ENCODE data around the gene TNNI3.
"Not testable (repeated sequence)": the region's sequence is repeated elsewhere in the genome, so short reads cannot be mapped to it uniquely, and the experiment has no call there.

TNNI3 gene

DNA sequence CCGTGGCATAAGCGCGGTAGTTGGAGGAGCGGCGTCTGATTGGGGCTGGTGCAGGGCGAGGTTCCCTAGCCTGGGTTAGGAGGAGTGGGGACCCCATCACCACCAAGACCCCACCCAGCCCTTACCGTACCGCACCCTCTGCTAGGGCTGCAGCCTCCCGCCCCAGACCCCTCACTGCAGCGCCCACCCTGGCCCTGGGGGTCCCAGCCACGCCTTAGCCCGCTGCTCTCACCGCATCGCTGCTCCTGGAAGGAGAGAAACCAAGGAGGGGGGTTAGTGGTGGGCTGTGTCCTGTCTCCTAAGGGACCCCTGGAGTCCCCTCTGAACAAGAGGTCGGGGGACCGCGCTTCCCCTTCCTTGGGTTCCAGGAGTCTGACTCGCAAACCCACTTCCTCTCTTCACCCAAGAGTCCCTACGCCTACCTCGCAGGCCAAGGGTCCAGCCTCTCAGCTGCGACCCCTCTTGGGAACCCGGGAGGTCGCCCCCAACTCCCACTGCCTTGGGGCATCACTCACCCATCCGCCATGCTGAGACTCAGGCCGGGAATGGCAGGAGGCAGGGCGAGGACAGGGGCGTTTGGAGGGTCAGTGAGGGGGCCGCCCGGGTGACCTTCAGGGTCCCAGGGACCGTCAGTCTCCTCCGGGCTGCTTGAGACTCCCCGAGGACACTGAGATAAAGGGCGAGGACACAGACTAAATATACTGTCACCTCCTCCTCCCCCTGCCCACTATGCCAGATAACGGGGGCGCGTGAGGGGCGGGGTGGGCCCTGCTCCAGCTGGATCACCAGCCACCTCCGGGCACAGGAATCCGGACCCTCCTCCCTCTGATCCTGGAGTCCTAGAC is at the start of gene TNNI3:
Gene TNNI3 (minus strand): TSS at position 669 of the 845 bp plus-strand sequence. CDS start 143 bp downstream, at position 526.
- DNase-seq: no peak
- in situ Hi-C loops (cut with MboI; ENCODE audit: low pct_unique_long_range_greater_than_20kb, low sequenced_read_pairs): no loop called here

DNA sequence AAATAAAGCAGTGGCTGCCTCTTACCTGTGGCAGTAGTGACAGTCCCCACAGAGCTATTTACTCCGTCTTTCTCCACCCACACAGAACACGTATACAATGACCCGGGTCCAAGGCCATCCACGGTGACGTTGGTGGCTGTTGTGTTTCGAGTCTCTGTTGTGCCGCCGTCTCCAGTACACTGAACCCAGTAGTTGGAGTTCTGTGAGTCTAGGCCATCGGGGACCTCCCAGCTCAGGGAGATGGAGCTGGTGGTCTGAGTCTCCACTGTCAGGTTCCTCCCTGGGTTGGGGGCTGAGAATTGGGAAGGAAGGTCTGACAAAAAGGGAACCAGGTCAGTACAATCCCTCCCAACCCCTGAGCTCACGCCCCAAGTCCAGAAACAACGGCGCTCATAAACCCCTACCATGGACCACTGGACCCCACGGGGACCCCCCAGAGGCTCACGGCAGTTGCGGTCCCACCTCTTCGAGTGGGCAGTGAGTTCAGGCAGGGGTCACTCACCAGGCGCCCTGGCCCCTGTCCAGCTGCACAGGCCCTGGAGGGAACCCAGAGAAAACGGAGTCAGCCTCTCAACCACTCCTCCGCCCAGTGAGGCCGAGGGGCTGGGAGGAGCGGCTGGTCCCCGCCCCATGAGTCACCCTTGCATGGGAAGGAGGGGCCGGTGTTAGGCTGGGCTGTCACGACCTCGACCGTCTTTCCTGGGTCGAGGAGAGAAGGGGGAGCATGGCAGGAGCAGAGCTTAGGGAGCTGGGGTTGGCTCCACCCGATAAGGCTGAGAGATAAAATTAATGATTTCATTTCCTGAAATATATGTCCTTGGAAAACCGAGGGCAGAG is 49.4 kb upstream of the TNNI3 start:
- in situ Hi-C loops (cut with MboI; ENCODE audit: low pct_unique_long_range_greater_than_20kb, low sequenced_read_pairs): no loop called here
- peak; percentile 72 for DNase-seq

DNA sequence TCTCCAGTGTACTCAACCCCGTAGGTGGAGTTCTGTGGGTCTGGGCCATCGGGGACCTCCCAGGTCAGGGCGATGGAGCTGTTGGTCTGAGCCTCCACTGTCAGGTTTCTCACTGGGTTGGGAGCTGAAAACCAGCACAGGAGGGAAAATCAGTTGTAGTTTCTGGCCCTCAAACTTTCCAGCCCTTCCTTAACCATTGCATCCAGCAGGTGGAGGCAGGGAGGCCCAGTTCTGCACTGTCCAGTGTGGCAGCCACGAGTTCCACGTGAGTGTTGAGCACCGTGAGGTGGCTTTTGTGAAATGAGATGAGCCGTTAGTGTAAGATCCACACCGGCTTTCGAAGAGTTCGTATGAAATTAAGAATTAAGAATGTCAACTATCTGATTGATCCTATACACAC is 44.7 kb upstream of the TNNI3 start:
- DNase-seq; in situ Hi-C loops (cut with MboI; ENCODE audit: low pct_unique_long_range_greater_than_20kb, low sequenced_read_pairs): not testable (repeated sequence)

DNA sequence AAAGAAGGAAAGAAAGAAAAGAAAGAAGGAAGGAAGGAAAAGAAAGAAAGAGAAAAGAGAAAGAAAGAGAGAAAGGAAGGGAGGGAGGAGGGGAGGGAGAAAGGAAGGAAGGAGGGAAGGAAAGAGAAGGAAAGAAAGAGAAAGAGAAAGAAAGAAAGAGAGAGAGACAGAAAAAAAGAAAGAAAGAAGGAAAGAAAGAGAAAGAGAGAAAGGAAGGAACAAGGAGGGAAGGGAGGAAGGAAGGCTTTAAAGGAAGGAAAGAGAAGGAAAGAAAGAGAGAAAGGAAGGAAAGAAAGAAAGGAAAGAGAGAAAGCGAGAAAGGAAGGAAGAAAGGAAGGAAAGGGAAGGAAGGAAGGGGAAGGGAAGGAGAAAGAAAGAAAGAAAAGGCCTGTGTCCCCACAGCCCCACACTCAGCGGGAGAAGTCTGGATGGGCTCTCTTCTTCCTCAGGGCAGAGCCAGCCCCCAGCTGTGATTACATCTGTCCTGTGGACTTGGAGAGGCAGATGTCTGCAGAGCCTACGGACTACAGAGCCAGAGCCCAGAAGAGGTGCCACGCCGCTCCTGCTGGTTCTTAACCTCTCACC is 42.2 kb upstream of the TNNI3 start:
- in situ Hi-C loops (cut with MboI; ENCODE audit: low pct_unique_long_range_greater_than_20kb, low sequenced_read_pairs): no loop called here
- no peak for DNase-seq

DNA sequence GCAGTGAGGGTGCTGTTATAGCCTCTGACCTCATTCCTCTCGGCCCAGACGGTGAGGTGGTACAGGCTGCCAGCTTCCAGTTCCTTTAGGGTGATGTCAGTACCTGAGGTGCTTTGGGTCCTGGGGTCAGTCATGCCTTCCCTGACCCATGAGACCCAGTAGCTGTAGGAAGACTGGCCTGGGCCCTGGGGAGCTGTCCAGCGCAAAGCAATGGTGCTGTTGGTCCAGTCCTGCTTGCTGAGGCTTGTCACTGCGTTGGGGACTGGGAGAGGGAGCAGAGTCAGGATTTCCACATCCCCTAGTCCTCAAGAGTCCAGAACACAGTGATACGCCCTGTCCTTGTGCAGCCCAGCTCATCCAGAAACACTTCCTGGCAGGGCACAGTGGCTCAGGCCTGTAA is 41.1 kb upstream of the TNNI3 start:
- in situ Hi-C loops (cut with MboI; ENCODE audit: low pct_unique_long_range_greater_than_20kb, low sequenced_read_pairs): no loop called here
- DNase-seq: no peak

DNA sequence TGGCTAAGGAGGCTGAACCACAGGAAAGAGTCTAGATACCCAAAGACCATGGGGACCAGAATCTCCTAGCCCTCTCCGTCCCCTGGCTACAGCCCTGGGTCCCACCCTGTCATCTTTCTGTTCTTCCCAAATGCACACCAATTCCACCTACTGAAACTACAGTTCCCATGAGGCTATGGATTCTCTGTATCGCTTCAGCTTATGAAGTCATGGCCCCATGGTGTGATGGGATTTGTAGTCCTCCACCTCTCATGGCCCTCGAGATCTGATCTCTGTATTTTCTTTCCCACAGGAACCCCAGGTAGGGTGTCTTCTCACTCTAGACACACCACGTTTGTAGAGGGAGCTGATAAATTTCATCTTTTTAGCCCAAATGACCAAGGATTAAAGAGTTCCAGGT is 40.0 kb upstream of the TNNI3 start:
- no peak for DNase-seq
- in situ Hi-C loops (cut with MboI; ENCODE audit: low pct_unique_long_range_greater_than_20kb, low sequenced_read_pairs): no loop called here

DNA sequence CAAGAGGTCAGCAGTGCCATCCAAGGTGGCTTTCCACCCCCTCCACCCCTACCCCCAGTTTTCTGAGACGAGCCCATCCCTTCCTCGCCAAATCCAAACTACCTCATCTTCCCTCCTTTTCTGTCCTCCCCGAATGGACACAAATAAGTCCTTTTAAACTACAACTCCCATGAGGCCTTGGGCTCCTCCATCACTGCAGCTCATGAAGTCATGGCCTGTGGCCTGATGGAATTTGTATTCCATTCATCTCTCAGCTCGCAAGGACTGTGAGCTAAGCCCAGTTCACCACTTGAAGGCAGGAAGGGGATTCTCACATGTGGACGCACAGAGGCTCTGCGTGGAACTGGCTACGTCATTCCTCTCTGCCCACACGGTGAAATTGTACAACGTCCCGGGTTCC is 39.3 kb upstream of the TNNI3 start:
- no peak for DNase-seq
- in situ Hi-C loops (cut with MboI; ENCODE audit: low pct_unique_long_range_greater_than_20kb, low sequenced_read_pairs): no loop called here

DNA sequence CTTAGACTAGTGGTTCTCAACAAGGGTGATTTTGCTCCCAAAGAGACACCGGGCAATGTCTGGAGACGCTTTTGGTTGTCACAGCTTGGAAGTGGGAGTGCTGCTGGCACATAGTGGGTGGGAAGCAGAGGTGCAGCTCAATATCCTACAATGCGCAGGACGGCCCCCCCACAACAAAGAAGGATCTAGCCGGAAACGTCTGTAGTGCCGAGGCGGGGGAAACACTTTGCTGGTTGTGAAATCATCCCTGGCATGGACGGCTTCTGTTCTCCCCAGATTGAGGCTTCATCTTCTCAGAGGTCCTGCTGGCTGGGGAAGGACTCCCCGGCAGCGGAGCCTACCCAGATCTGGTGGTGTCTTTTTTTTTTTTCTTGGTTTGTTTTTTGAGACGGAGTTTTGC is 35.9 kb upstream of the TNNI3 start:
- in situ Hi-C loops (cut with MboI; ENCODE audit: low pct_unique_long_range_greater_than_20kb, low sequenced_read_pairs): no loop called here
- DNase-seq: no peak

DNA sequence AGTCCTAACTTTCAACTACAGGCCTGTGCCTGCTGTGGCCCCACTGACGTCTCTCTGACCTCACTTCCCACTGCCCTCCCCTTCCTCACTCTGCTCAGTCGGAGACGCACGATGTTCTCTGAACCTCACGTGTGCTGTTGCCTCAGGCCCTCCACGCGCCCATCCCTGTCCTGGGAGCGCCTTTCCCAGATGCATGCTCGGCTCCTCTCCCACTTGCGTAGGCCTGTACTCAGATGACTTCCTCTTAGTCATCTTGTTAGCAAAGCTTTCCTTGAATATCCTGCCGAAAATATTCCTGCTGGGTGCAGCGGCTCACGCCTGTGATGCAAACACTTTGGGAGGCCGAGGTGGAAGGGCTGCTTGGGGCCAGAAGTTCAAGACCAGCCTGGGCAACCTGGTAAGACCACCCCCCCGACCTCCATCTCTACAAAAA is 31.9 kb upstream of the TNNI3 start:
- peak; percentile 28 for DNase-seq
- in situ Hi-C loops (cut with MboI; ENCODE audit: low pct_unique_long_range_greater_than_20kb, low sequenced_read_pairs): no loop called here

DNA sequence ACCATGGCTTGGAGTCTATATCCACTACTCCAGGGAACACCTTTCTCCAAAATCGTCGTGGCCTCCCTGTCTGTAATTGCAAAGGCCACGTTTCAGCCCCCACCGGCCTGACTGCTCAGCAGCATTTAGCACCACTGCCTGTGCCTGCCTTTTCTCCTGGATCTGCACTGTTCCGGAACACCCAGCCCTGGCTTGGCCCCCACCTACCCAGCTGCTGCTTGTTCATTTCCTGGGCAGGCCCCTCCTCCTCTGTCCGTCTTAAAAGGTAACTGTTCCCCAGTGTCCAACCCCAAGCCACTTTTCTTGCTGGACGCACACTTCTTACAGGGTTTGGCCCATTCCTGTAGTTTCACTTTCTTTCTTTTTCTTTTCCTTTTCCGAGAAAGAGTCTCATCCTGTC is 31.1 kb upstream of the TNNI3 start:
- in situ Hi-C loops (cut with MboI; ENCODE audit: low pct_unique_long_range_greater_than_20kb, low sequenced_read_pairs): no loop called here
- DNase-seq: no peak

DNA sequence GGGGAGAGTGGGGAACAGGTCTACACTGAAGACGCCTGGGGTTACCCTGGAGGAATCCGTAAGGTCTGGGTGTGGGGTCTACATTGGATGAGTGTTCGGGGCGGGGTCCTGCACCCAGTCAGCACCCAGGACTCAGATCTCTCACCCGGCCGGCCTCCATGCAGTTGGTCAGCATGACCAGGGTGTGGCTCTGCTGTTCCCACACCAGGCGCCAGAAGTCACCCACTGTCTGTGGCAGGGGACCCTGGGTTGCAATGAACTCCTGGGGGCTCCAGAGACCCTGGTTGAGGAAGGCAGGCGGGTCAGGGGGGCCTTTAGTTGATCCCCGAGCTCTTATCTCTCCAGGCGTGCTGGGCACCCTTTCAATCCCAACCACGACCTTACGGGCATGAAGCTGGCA is 28.5 kb upstream of the TNNI3 start:
- in situ Hi-C loops (cut with MboI; ENCODE audit: low pct_unique_long_range_greater_than_20kb, low sequenced_read_pairs): no loop called here
- no peak for DNase-seq

DNA sequence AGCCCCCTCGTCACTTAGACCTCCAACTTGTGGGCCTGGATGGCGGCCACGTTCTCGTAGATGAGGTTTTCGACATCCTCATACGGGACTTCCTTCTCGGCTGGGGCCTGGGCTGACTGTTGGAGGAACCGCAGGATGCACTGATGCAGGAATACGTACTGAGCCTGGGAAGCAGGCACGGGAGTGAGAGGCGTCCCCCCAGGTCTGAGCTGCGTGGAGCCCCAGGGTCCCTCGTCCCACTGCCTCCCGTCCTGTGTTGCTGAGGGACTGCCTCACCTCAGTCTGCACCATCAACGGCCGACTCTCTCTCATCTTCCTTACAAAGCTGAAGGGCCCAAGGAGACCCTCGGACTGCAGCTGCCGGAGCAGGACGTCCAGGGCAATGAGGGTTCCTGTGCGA is 24.2 kb upstream of the TNNI3 start:
- in situ Hi-C loops (cut with MboI; ENCODE audit: low pct_unique_long_range_greater_than_20kb, low sequenced_read_pairs): no loop called here
- no peak for DNase-seq

DNA sequence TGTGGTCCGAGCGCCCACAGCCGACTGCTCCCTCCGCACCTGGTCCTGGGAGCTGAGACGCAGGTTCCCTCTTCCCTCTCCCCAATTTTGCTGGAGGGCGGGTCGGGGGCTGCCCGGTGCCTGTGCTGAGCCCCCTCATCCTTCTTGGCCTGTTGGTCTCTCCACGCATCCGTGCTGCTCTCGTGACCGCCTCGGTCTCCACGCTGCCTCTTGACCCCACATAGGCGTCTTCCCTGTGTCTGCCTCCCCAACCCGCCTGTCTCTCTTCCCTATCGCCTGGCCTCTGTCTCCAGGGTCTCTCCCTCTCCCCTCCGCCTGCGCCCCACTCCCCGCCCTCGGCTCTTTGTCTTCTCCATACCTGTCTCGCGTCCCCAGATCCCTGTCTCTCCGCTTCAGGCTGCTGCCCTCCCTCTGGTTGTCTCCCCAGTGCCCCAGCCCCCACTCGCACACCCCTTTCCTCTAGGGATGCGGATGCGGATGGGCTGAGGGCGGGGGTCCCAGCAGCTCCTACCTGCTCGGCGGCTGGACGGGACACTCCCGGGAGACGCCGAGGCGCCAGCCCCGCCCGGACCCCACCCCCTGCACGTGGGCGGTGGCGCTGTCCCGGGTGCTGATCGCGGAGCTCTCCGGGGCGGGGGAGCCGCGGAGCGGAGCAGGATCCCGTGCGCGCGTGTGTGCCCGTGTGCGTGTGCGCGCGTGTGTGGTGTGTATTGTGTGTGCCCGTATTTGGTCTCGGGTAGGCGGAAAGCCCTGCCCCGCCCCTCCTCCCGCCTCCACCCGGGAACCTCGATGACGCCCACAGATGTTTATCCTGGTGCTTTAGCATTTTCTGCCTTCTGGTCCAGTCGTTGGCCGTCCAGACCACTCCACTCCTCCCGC is 22.3 kb upstream of the TNNI3 start, which contains the start of gene SYT5:
Gene SYT5 (minus strand): TSS at position 684 of the 879 bp plus-strand sequence. CDS start 1,248 bp downstream, outside the sequence.
- DNase-seq: peak; percentile 45
- in situ Hi-C loops (cut with MboI; ENCODE audit: low pct_unique_long_range_greater_than_20kb, low sequenced_read_pairs): no loop called here

DNA sequence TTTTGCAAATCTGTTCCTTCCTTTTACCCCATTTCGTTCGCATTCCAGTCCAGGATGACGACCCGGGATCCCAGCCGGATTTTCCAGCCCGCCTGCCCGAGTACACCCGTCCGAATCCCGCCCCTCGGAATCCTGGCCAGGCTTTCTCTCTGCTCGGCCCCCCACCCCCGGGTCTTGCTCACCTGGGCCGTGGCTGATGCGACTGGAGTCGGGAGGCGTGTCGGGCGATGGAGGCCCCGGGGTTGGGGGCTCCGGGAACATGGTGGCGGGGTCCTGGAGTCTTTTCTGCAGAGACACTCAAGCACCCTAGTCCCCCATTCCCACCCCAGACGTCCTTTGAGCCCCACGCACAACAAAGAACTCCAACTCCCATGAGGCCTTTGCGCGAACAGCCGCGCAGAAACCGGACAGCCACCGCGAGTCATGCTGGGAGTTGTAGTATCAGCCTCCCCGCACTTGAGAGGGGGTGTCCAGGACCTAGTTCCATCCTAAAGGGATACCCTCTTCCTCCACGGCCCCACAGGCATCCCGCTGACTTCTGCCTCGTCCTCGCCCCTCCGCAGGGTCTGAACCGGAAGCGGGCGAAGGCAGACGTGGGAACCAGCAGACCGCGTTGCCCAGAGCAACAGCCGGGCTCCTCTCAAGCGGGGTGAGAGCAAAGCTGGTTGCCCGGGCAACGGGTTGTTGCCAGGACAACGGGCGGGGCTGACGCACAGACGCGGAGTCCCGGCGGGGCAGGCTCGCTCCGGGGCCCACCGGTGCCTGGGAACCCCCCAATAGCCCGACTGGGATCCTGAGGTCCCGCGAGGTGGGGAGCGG is 21.5 kb upstream of the TNNI3 start:
- peak; percentile 89 for DNase-seq
- in situ Hi-C loops (cut with MboI; ENCODE audit: low pct_unique_long_range_greater_than_20kb, low sequenced_read_pairs): no loop called here

DNA sequence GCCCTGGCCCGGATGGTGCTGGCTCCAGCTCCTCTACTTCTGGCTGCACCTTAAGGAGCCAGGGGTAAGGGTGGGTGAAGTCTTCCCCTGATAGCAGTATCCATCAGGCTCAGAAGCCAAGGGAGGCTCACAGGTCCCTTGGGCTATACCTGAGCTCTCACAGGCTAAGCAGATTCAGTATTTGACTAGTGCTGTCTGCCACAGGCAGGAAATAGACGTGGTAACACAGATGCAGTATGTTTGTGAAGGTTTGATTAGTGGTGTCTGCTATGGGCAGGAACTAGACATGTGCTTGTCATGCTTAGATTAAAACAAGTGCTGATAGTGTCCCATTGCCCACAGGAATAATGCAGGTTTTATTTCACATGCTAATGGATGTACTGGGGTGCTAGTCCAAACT is 18.5 kb upstream of the TNNI3 start:
- in situ Hi-C loops (cut with MboI; ENCODE audit: low pct_unique_long_range_greater_than_20kb, low sequenced_read_pairs): no loop called here
- DNase-seq: no peak

DNA sequence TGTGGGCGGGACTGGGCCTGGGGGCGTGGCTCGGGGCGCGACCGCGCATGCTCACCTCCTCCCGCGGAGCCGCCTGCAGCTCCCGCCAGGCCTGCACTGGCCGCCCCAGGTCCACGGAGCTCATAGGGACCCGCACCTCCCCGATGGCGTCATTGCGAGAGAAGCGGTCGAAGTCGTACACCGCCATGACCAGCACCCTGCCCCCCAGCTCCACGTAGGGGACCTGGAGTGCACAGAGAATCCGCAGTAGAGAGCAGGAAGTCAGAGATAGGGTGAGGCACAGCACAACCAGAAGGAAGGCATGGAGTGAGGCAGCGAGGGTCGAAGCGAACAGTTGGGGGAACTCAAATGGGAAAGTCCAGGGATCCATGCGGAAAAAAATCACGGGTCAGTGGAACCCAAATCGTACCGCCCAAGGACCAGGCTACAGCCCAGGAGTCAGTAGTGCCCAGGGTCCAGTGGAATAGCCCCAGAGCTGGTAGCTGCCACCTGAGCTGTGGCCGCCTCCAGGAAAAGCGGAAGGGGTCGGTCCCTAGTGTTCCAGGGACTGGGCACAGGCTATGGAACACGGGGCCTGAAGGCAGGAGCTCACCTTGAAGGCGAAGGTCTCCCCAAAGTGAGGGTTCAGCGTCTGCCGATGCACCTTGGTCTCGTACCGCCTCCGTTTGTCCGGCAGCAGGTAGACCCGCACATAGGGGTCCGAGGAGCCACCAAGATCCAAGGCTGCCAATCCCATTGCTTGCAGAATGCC is 17.8 kb upstream of the TNNI3 start:
- in situ Hi-C loops (cut with MboI; ENCODE audit: low pct_unique_long_range_greater_than_20kb, low sequenced_read_pairs): no loop called here
- no peak for DNase-seq

DNA sequence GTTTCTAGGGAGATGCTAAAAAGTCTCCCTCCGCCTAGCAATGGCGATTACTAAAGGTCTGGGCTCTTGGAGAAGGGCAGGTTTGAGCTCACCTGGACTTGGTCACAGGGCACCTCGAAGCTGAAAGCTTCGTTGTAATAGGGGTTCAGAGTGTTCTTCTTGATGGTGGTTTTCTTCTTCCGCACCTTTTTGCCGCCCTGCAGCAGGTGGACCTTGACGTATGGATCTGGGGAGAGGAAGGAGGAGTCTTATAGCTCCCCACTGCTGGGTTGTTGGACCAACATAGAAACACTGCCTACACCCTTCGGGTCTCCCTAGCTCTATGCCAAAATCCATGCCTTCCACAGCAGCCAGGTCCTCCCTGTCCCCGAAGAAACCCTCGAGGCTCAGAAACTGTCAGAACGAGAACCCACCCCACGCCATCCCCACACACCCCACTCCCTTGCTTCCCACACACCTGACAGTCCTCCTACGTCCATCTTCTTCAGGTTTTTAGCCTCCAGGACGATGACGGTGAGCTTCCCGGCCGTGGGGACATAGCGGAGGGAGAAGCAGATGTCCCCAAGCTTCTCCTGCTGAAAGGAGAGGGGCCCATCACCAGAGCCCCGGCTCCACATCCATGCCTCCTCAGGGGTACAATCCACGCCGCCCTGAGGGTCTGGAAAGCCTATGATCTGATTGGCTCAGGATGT is 17.0 kb upstream of the TNNI3 start:
- DNase-seq: no peak
- in situ Hi-C loops (cut with MboI; ENCODE audit: low pct_unique_long_range_greater_than_20kb, low sequenced_read_pairs): no loop called here
